Stimulated activated CD8-positive, alpha-beta memory T cell treated with anti-CD3 and anti-CD28 coated beads, Interleukin-7, amount 100 ng/mL, for 48 hours (primary cell): ENCODE results near the gene ITPA.
A peak's percentile ranks its signal among the peaks of the same experiment; 100 is the strongest.

Experiments used
- DNase-seq, 2 donors: peaks; one replicate each; pipeline ENCODE4 v3.0.0-alpha.2; 2020; ENCODE audit warnings: low read depth in 1 of 2; ENCODE audit errors: extremely low read depth in 1 of 2

ITPA gene

GRCh38 chr20:3226093-3226492 lies 16.8 kb downstream of the ITPA start:
- no peak for DNase-seq

- no peak for DNase-seq
Measured at GRCh38 chr20:3226864-3227263, 17.6 kb downstream of the ITPA start.

GRCh38 chr20:3227506-3227905 lies 18.2 kb downstream of the ITPA start:
- no peak for DNase-seq

- DNase-seq: no peak
Measured at GRCh38 chr20:3227936-3228749, 18.8 kb downstream of the ITPA start.

- DNase-seq: no peak
Measured at GRCh38 chr20:3228750-3229032, 19.4 kb downstream of the ITPA start.

GRCh38 chr20:3229158-3229557 lies 19.9 kb downstream of the ITPA start:
- DNase-seq: no peak

GRCh38 chr20:3229798-3230197 lies 20.5 kb downstream of the ITPA start:
- DNase-seq: no peak

- no peak for DNase-seq
Measured at GRCh38 chr20:3231116-3231515, 21.8 kb downstream of the ITPA start.

GRCh38 chr20:3231889-3232588 lies 22.7 kb downstream of the ITPA start:
- DNase-seq: no peak

- DNase-seq: no peak
Measured at GRCh38 chr20:3233131-3233990, 24.1 kb downstream of the ITPA start.

GRCh38 chr20:3233991-3234498 lies 24.7 kb downstream of the ITPA start:
- DNase-seq: no peak

- DNase-seq: no peak
Measured at GRCh38 chr20:3235666-3236324, 26.5 kb downstream of the ITPA start.

- no peak for DNase-seq
Measured at GRCh38 chr20:3237011-3237957, 28.0 kb downstream of the ITPA start.

GRCh38 chr20:3237958-3238615 lies 28.8 kb downstream of the ITPA start:
- no peak for DNase-seq

GRCh38 chr20:3238616-3239025 lies 29.3 kb downstream of the ITPA start:
- peak; percentile 34 to 39 for DNase-seq

GRCh38 chr20:3239026-3239866 lies 29.9 kb downstream of the ITPA start, which contains the start of gene SLC4A11:
Gene SLC4A11 (minus strand): TSS chr20:3239190. CDS start chr20:3239137, 53 bp downstream.
- DNase-seq: no peak

- DNase-seq: no peak
Measured at GRCh38 chr20:3239867-3240775, 30.8 kb downstream of the ITPA start.
